MG63 (cell line): ENCODE results near the gene ANO3. TPM values are rescaled to one million over a fixed set of nuclear protein-coding genes. Genes with fewer than 3 reads are reported as not detected.
"Not testable (repeated sequence)": the region's sequence is repeated elsewhere in the genome, so short reads cannot be mapped to it uniquely, and the experiment has no call there.

Experiments
- DNase-seq: peaks from one replicate; pipeline ENCODE4 v3.0.0-alpha.2; 2020
- H3K27me3 ChIP-seq: fragments of 250-450 bp; sonication (Bioruptor Pico); 2 replicates; pipeline ENCODE4 v1.5.1; 2020; ENCODE audit warnings: mild to moderate bottlenecking, moderate library complexity
- H3K36me3 ChIP-seq: fragments of 250-450 bp; sonication (Bioruptor Pico); 2 replicates; pipeline ENCODE4 v1.5.1; 2020; ENCODE audit warnings: mild to moderate bottlenecking, moderate library complexity
- H3K4me3 ChIP-seq: fragments of 250-450 bp; sonication (Bioruptor Pico); 2 replicates; pipeline ENCODE4 v1.5.1; 2020; ENCODE audit warnings: mild to moderate bottlenecking, moderate library complexity
- H3K9me3 ChIP-seq: fragments of 250-450 bp; sonication (Bioruptor Pico); 2 replicates; pipeline ENCODE4 v1.5.1; 2020; ENCODE audit warnings: mild to moderate bottlenecking, moderate library complexity
- total RNA-seq: library from RNA; depleted of rRNA; stranded (reverse); fragments of >200 nt; shearing (Covaris generic); gene quantifications from 2 replicates; pipeline ENCODE4 v1.2.3, GENCODE V29; 2014; ENCODE audit warnings: low replicate concordance

ANO3 gene
- total RNA-seq, 1 experiment from 2014 or later: not detected

- no peaks in the 10 kb centered on the region for H3K36me3 ChIP-seq
- DNase-seq: no peak
- H3K4me3 ChIP-seq: no peak overlapping the region
- H3K27me3 ChIP-seq: no peaks in the 10 kb centered on the region
- H3K9me3 ChIP-seq: no peaks in the 10 kb centered on the region
Observed at GRCh38 chr11:26578998-26579661, 247.2 kb downstream of the ANO3 start.

- DNase-seq: no peak
- Histone ChIP-seq H3K36me3 (no peaks in the 10 kb centered on the region), H3K4me3 (no peak overlapping the region), H3K9me3 (no peaks in the 10 kb centered on the region), H3K27me3 (no peaks in the 10 kb centered on the region)
Observed at GRCh38 chr11:26579683-26580082, 247.8 kb downstream of the ANO3 start.

- Histone ChIP-seq H3K9me3 (no peaks in the 10 kb centered on the region), H3K36me3 (no peaks in the 10 kb centered on the region), H3K27me3 (no peaks in the 10 kb centered on the region), H3K4me3 (no peak overlapping the region)
- DNase-seq: no peak
Observed at GRCh38 chr11:26580929-26581328, 249.0 kb downstream of the ANO3 start.

GRCh38 chr11:26583550-26583949 lies 251.6 kb downstream of the ANO3 start:
- Histone ChIP-seq H3K36me3 (no peaks in the 10 kb centered on the region), H3K9me3 (no peaks in the 10 kb centered on the region), H3K27me3 (no peaks in the 10 kb centered on the region), H3K4me3 (no peak overlapping the region)
- DNase-seq: no peak

- Histone ChIP-seq H3K4me3 (no peak overlapping the region), H3K27me3 (no peaks in the 10 kb centered on the region), H3K9me3 (no peaks in the 10 kb centered on the region), H3K36me3 (no peaks in the 10 kb centered on the region)
- DNase-seq: no peak
Observed at GRCh38 chr11:26584818-26585217, 252.9 kb downstream of the ANO3 start.

GRCh38 chr11:26587073-26587472 lies 255.1 kb downstream of the ANO3 start:
- no peak overlapping the region for H3K4me3 ChIP-seq
- no peaks in the 10 kb centered on the region for H3K27me3 ChIP-seq
- H3K9me3 ChIP-seq: no peaks in the 10 kb centered on the region
- DNase-seq: no peak
- H3K36me3 ChIP-seq: no peaks in the 10 kb centered on the region

GRCh38 chr11:26593691-26594090 lies 261.8 kb downstream of the ANO3 start:
- no peak for DNase-seq
- Histone ChIP-seq H3K27me3 (no peaks in the 10 kb centered on the region), H3K4me3 (no peak overlapping the region), H3K36me3 (no peaks in the 10 kb centered on the region), H3K9me3 (no peaks in the 10 kb centered on the region)

GRCh38 chr11:26595207-26595865 lies 263.4 kb downstream of the ANO3 start:
- H3K4me3 ChIP-seq, H3K36me3 ChIP-seq, H3K9me3 ChIP-seq, H3K27me3 ChIP-seq, DNase-seq: not testable (repeated sequence)

- not testable (repeated sequence) for H3K36me3 ChIP-seq, H3K27me3 ChIP-seq, H3K9me3 ChIP-seq, DNase-seq, H3K4me3 ChIP-seq
Observed at GRCh38 chr11:26597049-26597689, 265.2 kb downstream of the ANO3 start.

- Histone ChIP-seq H3K9me3 (no peaks in the 10 kb centered on the region), H3K36me3 (no peaks in the 10 kb centered on the region), H3K4me3 (no peak overlapping the region), H3K27me3 (no peaks in the 10 kb centered on the region)
- no peak for DNase-seq
Observed at GRCh38 chr11:26597899-26598298, 266.0 kb downstream of the ANO3 start.

- no peaks in the 10 kb centered on the region for H3K9me3 ChIP-seq
- no peaks in the 10 kb centered on the region for H3K36me3 ChIP-seq
- DNase-seq: no peak
- no peak overlapping the region for H3K4me3 ChIP-seq
- H3K27me3 ChIP-seq: no peaks in the 10 kb centered on the region
Observed at GRCh38 chr11:26599425-26599824, 267.5 kb downstream of the ANO3 start.

GRCh38 chr11:26599876-26600434 lies 268.0 kb downstream of the ANO3 start:
- H3K4me3 ChIP-seq: no peak overlapping the region
- H3K27me3 ChIP-seq: no peaks in the 10 kb centered on the region
- H3K36me3 ChIP-seq: no peaks in the 10 kb centered on the region
- DNase-seq: no peak
- H3K9me3 ChIP-seq: no peaks in the 10 kb centered on the region

- Histone ChIP-seq H3K4me3 (no peak overlapping the region), H3K9me3 (no peaks in the 10 kb centered on the region), H3K36me3 (no peaks in the 10 kb centered on the region), H3K27me3 (no peaks in the 10 kb centered on the region)
- no peak for DNase-seq
Observed at GRCh38 chr11:26607725-26608506, 276.0 kb downstream of the ANO3 start.

- no peak for DNase-seq
- no peak overlapping the region for H3K4me3 ChIP-seq
- H3K36me3 ChIP-seq: no peaks in the 10 kb centered on the region
- H3K9me3 ChIP-seq: no peaks in the 10 kb centered on the region
- no peaks in the 10 kb centered on the region for H3K27me3 ChIP-seq
Observed at GRCh38 chr11:26608507-26609146, 276.7 kb downstream of the ANO3 start.

- Histone ChIP-seq H3K9me3 (no peaks in the 10 kb centered on the region), H3K27me3 (no peaks in the 10 kb centered on the region), H3K36me3 (no peaks in the 10 kb centered on the region), H3K4me3 (no peak overlapping the region)
- DNase-seq: no peak
Observed at GRCh38 chr11:26613759-26614158, 281.8 kb downstream of the ANO3 start.

- no peak for DNase-seq
- H3K4me3 ChIP-seq: no peak overlapping the region
- no peaks in the 10 kb centered on the region for H3K9me3 ChIP-seq
- H3K36me3 ChIP-seq: no peaks in the 10 kb centered on the region
- no peaks in the 10 kb centered on the region for H3K27me3 ChIP-seq
Observed at GRCh38 chr11:26618441-26618840, 286.5 kb downstream of the ANO3 start.
